ENCODE data around the gene PPM1E.

PPM1E gene

DNA sequence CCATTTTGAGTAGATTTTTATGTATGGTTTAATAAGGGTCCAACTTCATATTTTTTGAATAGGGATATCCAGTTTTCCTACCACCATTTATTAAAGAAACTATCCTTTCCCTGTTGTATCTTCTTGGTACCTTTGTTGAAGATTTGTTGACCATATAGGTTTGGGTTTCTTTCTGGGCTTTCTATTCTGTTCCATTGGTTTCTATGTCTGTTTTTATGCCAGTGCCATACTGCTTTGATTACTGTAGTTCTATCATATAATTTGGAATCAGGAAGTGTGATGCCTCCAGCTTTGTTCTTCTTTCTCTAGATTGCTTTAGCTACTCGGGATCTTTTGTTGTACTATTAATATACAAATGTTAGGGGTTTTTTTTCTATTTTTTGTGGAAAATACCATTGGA, 46.5 kb downstream of the PPM1E start:
- H3K4me3 ChIP-seq (ENCODE audit: insufficient read depth, low read length, poor library complexity, severe bottlenecking) = no peak overlapping the region
- H4K20me1 ChIP-seq (ENCODE audit: low read depth, low read length) = peaks cover 5% of the 10 kb centered on the region; the same call in 1 of the 2 replicates
- no peaks in the 10 kb centered on the region for H3K9me2 ChIP-seq (replicated peaks; ENCODE audit: insufficient read depth, low read length)
- H3K9me3 ChIP-seq (ENCODE audit: insufficient read depth, low read length) = no peaks in the 10 kb centered on the region
- no peak overlapping the region for H3K4me2 ChIP-seq (ENCODE audit: low read depth, low read length, poor library complexity, severe bottlenecking)
- no peaks in the 10 kb centered on the region for H3K27me3 ChIP-seq (ENCODE audit: low read length)
- no peak for TF ChIP-seq EZH2phosphoT487 (conservative IDR thresholded peaks at IDR 0.05; ENCODE audit: low read length)
- TF ChIP-seq, protein P1, sequence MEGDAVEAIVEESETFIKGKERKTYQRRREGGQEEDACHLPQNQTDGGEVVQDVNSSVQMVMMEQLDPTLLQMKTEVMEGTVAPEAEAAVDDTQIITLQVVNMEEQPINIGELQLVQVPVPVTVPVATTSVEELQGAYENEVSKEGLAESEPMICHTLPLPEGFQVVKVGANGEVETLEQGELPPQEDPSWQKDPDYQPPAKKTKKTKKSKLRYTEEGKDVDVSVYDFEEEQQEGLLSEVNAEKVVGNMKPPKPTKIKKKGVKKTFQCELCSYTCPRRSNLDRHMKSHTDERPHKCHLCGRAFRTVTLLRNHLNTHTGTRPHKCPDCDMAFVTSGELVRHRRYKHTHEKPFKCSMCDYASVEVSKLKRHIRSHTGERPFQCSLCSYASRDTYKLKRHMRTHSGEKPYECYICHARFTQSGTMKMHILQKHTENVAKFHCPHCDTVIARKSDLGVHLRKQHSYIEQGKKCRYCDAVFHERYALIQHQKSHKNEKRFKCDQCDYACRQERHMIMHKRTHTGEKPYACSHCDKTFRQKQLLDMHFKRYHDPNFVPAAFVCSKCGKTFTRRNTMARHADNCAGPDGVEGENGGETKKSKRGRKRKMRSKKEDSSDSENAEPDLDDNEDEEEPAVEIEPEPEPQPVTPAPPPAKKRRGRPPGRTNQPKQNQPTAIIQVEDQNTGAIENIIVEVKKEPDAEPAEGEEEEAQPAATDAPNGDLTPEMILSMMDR (IDR thresholded peaks at IDR 0.05; ENCODE audit: insufficient read depth, low read length, poor library complexity, severe bottlenecking) = no peak
- no peak overlapping the region for H3K9ac ChIP-seq (ENCODE audit: low read length)
- no peaks in the 10 kb centered on the region for H3K79me2 ChIP-seq (ENCODE audit: insufficient read depth, low read length)
- no peak overlapping the region for H3K27ac ChIP-seq (ENCODE audit: low read depth, low read length)
- H2AFZ ChIP-seq (ENCODE audit: low read depth, low read length, severe bottlenecking) = no peak overlapping the region
- H3K36me3 ChIP-seq (ENCODE audit: low read length) = no peaks in the 10 kb centered on the region
- H3F3A ChIP-seq (ENCODE audit: insufficient read depth) = peaks cover 3% of the 10 kb centered on the region; the same call in 1 of the 2 replicates

DNA sequence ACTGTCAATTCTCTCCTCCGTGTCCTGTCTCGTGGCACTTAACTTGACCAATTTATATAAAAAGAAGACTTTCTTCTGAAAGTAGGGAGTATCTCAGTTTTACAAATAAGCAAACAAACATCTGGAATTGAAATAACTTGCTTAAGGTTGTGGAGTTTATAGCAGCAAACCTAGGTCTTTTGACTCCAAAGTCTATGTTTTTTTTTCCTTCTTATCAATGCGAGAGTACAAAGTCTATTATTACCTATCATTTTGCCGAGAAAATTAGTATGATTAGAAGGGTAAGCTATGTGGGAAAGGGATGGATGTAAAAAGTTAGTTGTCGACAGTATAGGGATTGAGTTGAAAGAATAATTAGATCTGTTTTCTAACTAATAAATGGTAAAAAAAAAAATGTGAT, 50.4 kb downstream of the PPM1E start:
- Histone ChIP-seq H3K79me2 (ENCODE audit: insufficient read depth, low read length) (no peaks in the 10 kb centered on the region), H3K36me3 (ENCODE audit: low read length) (no peaks in the 10 kb centered on the region), H3K4me2 (ENCODE audit: low read depth, low read length, poor library complexity, severe bottlenecking) (no peak overlapping the region), H3K9me2 (replicated peaks; ENCODE audit: insufficient read depth, low read length) (no peaks in the 10 kb centered on the region), H3K4me3 (ENCODE audit: insufficient read depth, low read length, poor library complexity, severe bottlenecking) (no peak overlapping the region), H3K27ac (ENCODE audit: low read depth, low read length) (no peak overlapping the region), H4K20me1 (ENCODE audit: low read depth, low read length) (peaks cover 7% of the 10 kb centered on the region; the same call in 1 of the 2 replicates), H3F3A (ENCODE audit: insufficient read depth) (no peaks in the 10 kb centered on the region; the same call in 1 of the 2 replicates), H2AFZ (ENCODE audit: low read depth, low read length, severe bottlenecking) (no peak overlapping the region), H3K9ac (ENCODE audit: low read length) (no peak overlapping the region), H3K27me3 (ENCODE audit: low read length) (no peaks in the 10 kb centered on the region), H3K9me3 (ENCODE audit: insufficient read depth, low read length) (no peaks in the 10 kb centered on the region)
- no peak for TF ChIP-seq EZH2phosphoT487 (conservative IDR thresholded peaks at IDR 0.05; ENCODE audit: low read length)
- TF ChIP-seq, protein P1 (IDR thresholded peaks at IDR 0.05; ENCODE audit: insufficient read depth, low read length, poor library complexity, severe bottlenecking) = no peak

DNA sequence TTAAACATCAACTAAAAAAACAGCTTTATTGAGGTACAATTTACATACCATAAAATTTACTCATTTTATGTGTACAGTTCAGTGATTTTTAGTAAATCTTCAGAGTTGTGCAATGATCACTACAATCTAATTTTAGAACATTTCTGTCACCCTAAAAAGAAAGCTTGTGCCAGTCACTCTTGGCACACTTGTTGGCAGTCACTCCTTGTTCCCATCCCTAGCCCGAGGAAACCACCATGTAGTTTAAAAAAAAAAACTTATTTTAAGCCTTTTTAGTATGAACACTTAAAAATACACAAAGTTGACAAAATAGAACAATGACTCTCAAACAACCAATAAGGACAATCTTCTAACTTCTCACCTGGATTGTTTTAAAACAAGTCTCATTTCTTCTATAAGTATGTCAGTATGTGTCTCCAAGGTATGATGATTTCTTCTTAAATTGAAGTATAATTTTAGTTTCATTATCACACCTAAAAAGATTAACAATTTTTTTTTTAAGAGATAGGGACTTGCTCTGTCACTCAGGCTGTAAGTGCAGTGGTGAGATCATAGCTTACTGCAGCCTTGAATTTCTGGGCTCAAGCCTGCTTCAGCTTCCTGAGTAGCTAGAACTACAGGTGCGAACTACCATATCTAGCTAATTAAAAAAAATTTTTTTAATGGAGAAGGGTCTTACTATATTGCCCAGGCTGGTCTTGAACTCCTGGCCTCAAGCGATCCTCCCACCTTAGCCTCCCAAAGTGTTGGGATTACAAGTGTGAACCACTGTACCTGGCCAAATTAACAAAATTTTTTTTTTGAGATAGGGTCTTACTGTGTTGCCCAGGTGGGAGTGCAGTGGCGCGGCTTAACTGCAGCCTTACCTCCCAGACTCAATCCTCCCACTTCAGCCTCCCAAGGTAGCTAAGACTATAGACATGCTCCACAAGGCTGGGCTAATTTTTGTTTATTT, 53.2 kb downstream of the PPM1E start:
- no peak overlapping the region for H3K27ac ChIP-seq (ENCODE audit: low read depth, low read length)
- no peak for TF ChIP-seq EZH2phosphoT487 (conservative IDR thresholded peaks at IDR 0.05; ENCODE audit: low read length)
- H3K4me2 ChIP-seq (ENCODE audit: low read depth, low read length, poor library complexity, severe bottlenecking) = no peak overlapping the region

DNA sequence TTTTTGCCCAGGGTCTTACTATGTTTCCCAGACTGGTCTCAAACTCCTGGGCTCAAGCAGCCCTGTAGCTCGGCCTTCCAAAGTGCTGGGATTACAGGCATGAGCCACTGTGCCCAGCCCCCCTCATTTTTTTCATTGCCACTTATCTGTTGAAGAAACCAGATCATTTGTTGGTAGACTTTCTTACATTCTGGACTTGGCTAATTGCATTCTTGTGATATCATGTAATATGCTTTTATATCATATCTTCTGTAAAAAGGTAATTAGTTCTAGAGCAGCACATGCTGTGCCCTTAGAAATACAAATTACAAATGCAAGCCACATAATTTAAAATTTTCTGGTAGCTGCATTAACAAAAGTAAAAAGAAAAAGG, 53.9 kb downstream of the PPM1E start:
- TF ChIP-seq EZH2phosphoT487 (conservative IDR thresholded peaks at IDR 0.05; ENCODE audit: low read length) = no peak
- TF ChIP-seq, protein P1 (IDR thresholded peaks at IDR 0.05; ENCODE audit: insufficient read depth, low read length, poor library complexity, severe bottlenecking) = no peak
- Histone ChIP-seq H3K9me2 (replicated peaks; ENCODE audit: insufficient read depth, low read length) (no peaks in the 10 kb centered on the region), H3K4me2 (ENCODE audit: low read depth, low read length, poor library complexity, severe bottlenecking) (no peak overlapping the region), H3K4me3 (ENCODE audit: insufficient read depth, low read length, poor library complexity, severe bottlenecking) (no peak overlapping the region), H4K20me1 (ENCODE audit: low read depth, low read length) (peaks cover 7% of the 10 kb centered on the region; the same call in 1 of the 2 replicates), H3F3A (ENCODE audit: insufficient read depth) (no peaks in the 10 kb centered on the region), H3K9ac (ENCODE audit: low read length) (no peak overlapping the region), H3K36me3 (ENCODE audit: low read length) (no peaks in the 10 kb centered on the region), H3K79me2 (ENCODE audit: insufficient read depth, low read length) (no peaks in the 10 kb centered on the region), H2AFZ (ENCODE audit: low read depth, low read length, severe bottlenecking) (no peak overlapping the region), H3K9me3 (ENCODE audit: insufficient read depth, low read length) (no peaks in the 10 kb centered on the region), H3K27ac (ENCODE audit: low read depth, low read length) (no peak overlapping the region), H3K27me3 (ENCODE audit: low read length) (no peaks in the 10 kb centered on the region)

More for the DNA sequence above, 53.2 kb downstream of the PPM1E start:
- Histone ChIP-seq H2AFZ (ENCODE audit: low read depth, low read length, severe bottlenecking) (no peak overlapping the region), H4K20me1 (ENCODE audit: low read depth, low read length) (peaks cover 7% of the 10 kb centered on the region; the same call in 1 of the 2 replicates), H3K9ac (ENCODE audit: low read length) (no peak overlapping the region), H3F3A (ENCODE audit: insufficient read depth) (no peaks in the 10 kb centered on the region), H3K27me3 (ENCODE audit: low read length) (no peaks in the 10 kb centered on the region), H3K9me2 (replicated peaks; ENCODE audit: insufficient read depth, low read length) (no peaks in the 10 kb centered on the region), H3K36me3 (ENCODE audit: low read length) (no peaks in the 10 kb centered on the region), H3K9me3 (ENCODE audit: insufficient read depth, low read length) (no peaks in the 10 kb centered on the region), H3K4me3 (ENCODE audit: insufficient read depth, low read length, poor library complexity, severe bottlenecking) (no peak overlapping the region), H3K79me2 (ENCODE audit: insufficient read depth, low read length) (no peaks in the 10 kb centered on the region)
